ENCODE measurements around the gene RPL13.

Gene RPL13

GRCh38 chr16:89565506-89566372 lies 5.3 kb downstream of the RPL13 start:
- TF ChIP-seq EZH2phosphoT487 (conservative IDR thresholded peaks at IDR 0.05; ENCODE audit: low read length) (no peak), CTCF (IDR thresholded peaks at IDR 0.05; ENCODE audit: insufficient read depth, low read length, poor library complexity, severe bottlenecking) (peak; percentile 58)
- Histone ChIP-seq H3K9ac (ENCODE audit: low read length) (peak overlapping the region; percentile 2; the same call in 1 of the 2 replicates), H3K4me2 (ENCODE audit: low read depth, low read length, poor library complexity, severe bottlenecking) (peak overlapping the region; percentile 9), H3K9me3 (ENCODE audit: insufficient read depth, low read length) (no peaks in the 10 kb centered on the region), H3F3A (ENCODE audit: insufficient read depth) (peaks cover 64% of the 10 kb centered on the region), H3K27me3 (ENCODE audit: low read length) (no peaks in the 10 kb centered on the region), H3K27ac (ENCODE audit: low read depth, low read length) (no peak overlapping the region), H3K36me3 (ENCODE audit: low read length) (peaks cover 31% of the 10 kb centered on the region), H4K20me1 (ENCODE audit: low read depth, low read length) (peaks cover 19% of the 10 kb centered on the region), H3K79me2 (ENCODE audit: insufficient read depth, low read length) (peaks cover 18% of the 10 kb centered on the region), H2AFZ (ENCODE audit: low read depth, low read length, severe bottlenecking) (no peak overlapping the region), H3K9me2 (replicated peaks; ENCODE audit: insufficient read depth, low read length) (no peaks in the 10 kb centered on the region), H3K4me3 (ENCODE audit: insufficient read depth, low read length, poor library complexity, severe bottlenecking) (no peak overlapping the region)

- Histone ChIP-seq H3K36me3 (ENCODE audit: low read length) (peaks cover 12% of the 10 kb centered on the region), H3F3A (ENCODE audit: insufficient read depth) (peaks cover 44% of the 10 kb centered on the region)
Measured at GRCh38 chr16:89567656-89568594, 7.4 kb downstream of the RPL13 start.

More at GRCh38 chr16:89567656-89568594, 7.4 kb downstream of the RPL13 start:
- Histone ChIP-seq H3K9me2 (replicated peaks; ENCODE audit: insufficient read depth, low read length) (no peaks in the 10 kb centered on the region), H3K9me3 (ENCODE audit: insufficient read depth, low read length) (no peaks in the 10 kb centered on the region), H4K20me1 (ENCODE audit: low read depth, low read length) (peaks cover 4% of the 10 kb centered on the region; the same call in 1 of the 2 replicates), H2AFZ (ENCODE audit: low read depth, low read length, severe bottlenecking) (no peak overlapping the region), H3K4me2 (ENCODE audit: low read depth, low read length, poor library complexity, severe bottlenecking) (no peak overlapping the region), H3K27me3 (ENCODE audit: low read length) (no peaks in the 10 kb centered on the region), H3K4me3 (ENCODE audit: insufficient read depth, low read length, poor library complexity, severe bottlenecking) (no peak overlapping the region), H3K27ac (ENCODE audit: low read depth, low read length) (no peak overlapping the region), H3K9ac (ENCODE audit: low read length) (no peak overlapping the region), H3K79me2 (ENCODE audit: insufficient read depth, low read length) (no peaks in the 10 kb centered on the region)
- TF ChIP-seq CTCF (IDR thresholded peaks at IDR 0.05; ENCODE audit: insufficient read depth, low read length, poor library complexity, severe bottlenecking) (no peak), EZH2phosphoT487 (conservative IDR thresholded peaks at IDR 0.05; ENCODE audit: low read length) (no peak)

Data from SU-DHL-6 (cell line).